NCI-H345 treated with DMSO at 0.1 percent for 48 hours (cell line): Measurements from ENCODE around the gene CSNK1D.

Source experiments
- DNase-seq: peaks from one replicate; lab custom pipeline; 2025; ENCODE audit not compliant: unreplicated experiment; lab: John Stamatoyannopoulos, UW

CSNK1D gene

DNA sequence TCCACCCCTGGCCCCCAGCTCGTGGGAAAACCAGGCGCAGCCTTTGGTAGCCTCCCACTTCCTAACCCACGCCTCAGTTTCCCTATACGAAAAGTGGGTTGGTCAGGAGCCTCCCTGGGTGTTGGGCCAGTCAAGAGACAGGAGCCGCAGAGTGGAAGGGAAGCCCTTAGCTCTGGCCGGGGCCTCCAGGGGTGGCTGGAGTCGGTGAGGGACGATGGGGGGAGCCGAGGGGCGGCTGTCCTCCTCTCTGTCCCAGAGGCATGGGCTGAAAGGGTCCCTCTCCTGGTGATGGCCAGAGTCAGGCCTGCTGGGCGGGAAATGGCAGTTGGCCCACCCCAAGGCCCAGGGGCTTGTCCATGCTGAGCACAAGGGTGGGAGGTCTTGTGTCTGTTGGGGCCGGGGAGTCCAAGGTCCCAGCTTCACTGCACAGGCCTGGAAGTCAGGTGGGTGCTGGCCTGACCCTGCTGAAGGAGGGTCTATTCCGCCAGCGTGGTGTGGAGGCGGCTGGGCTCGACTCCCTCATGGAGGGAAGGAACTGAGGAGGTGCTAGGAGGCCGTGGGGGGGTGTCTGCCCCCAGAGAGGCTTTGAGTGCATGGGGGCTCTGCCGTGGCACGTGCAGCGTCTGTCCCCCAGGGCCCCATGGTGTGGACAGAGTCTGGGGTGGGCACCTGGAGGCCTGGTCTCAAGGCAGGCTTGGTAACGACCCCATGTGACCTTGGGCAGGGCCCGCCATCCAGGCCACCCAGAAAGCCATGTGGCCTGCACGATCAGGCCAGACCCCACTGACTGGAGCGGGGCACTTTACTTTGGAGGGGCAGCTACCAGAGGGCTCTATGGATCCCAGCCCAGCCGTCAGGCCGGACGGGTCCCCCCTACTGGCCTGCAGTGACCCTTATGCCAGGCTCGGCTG lies 43.5 kb downstream of the CSNK1D start:
- no peak for DNase-seq

DNA sequence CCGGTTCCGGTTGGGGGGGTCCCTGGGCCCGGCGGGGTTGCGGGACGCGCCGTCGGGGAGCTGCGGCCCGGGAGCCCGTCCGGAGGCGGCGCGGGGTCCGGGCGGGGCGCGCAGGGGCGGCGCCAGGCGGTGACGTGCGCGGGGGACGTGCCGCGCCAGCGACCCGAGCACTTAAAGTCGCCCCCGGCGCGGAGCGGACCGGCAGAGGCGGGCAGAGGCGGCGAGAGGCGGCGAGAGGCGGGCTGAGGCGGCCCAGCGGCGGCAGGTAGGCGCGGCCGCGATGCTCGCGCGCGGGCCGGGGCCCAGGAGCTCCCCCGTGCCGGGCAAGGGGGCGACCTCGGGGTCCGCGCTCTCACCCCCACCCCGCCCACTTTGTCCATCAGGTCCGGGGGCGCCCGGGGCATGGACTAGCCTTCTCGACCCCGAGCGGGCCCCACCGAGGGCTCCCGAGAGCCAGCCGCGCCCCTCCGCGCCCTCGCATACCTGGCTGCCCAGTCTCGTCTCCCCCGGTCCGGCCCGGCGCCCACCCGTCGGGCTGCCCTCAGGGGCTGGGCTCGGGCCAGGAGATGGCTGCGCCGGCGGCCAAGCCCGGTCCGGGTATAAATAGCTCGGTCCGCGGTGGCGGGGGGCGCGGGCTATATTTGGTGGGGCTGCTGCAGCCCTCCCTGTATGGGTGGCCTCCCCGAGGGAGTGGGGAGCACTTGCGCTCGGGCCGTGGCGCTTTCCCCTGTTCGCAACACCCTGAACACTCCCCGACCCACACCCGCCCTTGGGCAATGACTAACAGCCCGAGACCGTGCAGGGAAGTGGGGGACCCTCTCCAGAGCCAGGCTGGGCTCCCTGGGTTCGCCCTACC lies 44.4 kb downstream of the CSNK1D start, which contains the start of gene SLC16A3:
TSS of gene SLC16A3 (plus strand) at position 201 of the 856 bp plus-strand sequence. CDS start 6,967 bp downstream, outside the sequence.
- no peak for DNase-seq

DNA sequence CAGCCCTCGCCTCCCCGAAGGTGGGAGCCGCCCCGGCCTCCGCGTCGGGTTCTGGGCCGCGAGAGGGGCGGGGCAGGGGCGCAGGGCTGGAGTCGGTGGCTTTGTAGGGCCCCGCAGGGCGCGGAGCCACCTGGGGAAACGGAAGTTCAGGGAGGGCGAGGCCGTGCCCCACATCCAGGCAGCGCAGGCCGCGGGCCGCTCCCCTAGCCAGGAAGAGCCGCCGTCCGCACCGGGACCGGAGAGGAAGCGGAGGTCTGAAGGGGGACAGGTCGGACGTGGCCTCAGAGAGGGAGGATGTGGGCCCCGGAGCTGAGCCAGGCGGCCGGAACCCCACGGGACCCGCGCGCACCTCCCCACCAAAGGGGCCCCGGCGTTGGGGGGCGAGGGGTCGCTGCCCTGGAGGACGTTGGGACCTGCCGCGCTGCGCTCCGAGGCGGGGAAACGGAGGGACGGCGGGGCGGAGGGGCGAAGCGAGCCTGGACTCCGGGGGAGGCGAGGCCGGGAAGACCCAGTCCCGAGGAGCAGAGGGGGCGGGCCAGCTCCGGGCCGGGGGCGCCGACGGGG lies 45.1 kb downstream of the CSNK1D start:
- no peak for DNase-seq

DNA sequence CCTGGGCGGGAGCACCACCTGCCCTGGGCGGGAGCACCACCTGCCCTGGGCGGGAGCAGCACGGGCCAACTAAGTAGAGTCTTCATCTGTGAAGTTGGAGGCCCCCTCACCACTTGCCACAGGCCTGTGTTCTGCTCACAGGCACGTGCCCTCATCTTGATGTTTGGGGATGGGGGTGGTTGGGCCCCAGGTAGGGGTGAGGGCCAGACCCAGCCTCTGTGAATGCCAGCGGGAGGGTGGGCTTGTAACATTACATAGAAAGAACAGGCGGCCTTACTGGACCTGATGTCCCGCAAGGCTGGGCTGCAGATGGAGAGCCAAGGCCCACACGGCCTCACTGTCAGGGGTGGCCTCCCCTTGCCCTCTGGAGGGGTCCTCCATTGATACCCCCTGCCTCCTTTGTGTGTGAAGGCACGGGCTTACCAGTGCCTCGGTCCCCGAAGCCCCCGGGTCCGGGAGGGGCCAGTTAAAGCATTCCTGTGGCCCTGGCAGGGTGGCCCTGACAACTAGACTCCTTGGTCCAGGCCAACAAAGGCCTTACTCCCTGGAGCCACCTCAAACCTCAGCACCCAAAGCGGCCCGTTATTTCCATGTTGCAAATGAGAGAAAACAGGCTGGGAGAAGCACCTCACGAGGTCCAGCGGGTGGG lies 45.7 kb downstream of the CSNK1D start:
- no peak for DNase-seq

DNA sequence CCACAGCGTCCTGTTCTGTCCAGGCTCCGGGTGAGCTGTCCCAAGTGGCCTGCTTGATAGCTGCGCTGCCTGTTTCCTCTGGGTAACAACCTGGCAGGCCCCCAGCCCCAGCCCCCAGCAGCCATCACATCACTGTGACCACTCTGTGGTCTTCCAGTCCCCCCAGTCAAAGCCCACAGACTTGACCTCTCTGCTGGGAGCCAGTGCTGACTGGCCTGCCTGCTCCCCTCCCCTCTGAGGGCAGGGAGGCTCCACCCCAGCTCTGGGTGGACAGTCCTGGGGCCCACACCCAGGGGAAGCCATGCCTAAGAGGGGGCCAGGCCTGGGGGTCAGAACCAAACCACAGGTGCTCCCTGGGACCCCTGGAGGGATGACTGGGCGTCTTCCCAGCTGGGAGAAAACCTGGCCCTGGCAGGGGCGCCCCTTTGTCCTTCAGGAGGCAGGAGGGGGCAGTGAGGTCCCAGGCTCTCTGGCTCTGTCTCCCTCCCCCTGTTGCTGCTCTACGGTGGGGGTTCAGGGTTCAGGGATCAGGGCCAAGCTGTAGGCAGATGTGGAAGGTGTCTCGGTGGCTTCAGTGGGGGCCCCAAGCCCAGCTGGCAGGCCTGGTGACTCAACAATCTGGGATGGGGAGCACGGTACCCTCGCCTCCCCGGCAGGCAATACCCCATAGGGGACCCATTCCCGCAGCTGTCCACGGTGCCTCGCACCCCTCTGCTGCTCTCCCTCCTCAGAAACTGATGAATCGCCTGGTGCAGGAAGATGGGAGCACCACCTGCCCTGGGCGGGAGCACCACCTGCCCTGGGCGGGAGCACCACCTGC lies 46.5 kb downstream of the CSNK1D start:
- no peak for DNase-seq

DNA sequence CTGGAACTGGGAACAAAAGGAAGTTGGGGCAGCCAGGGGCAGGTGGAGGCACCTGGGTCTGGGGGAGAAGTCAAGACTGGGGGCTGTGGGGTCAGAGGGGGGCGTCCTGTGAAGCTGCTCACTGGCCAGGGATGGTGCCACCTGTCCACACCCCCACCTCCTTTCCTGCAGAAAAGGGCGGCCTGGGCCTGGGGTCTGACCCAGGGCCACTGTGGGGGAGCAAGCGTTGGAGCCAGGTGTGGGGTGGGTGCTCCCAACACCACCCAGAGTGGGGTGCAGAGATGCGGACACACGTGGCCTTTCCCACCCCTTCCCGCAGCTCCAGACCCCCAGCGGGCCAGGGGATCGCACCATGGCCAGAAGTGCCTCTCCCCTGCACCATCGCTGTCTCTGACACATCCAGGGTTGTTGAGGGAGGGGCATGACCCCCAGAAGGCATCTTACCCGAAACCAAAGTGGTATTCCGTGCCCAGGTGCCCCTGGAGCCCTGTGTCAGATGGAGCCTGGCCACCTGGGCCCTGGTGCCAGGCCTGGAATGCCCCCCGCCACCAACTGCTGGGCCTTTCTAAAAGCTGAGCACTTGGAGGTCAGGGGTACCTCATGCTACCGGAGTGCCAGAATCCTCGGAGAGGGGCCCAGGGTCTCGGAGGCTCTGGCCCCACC lies 47.2 kb downstream of the CSNK1D start:
- no peak for DNase-seq

DNA sequence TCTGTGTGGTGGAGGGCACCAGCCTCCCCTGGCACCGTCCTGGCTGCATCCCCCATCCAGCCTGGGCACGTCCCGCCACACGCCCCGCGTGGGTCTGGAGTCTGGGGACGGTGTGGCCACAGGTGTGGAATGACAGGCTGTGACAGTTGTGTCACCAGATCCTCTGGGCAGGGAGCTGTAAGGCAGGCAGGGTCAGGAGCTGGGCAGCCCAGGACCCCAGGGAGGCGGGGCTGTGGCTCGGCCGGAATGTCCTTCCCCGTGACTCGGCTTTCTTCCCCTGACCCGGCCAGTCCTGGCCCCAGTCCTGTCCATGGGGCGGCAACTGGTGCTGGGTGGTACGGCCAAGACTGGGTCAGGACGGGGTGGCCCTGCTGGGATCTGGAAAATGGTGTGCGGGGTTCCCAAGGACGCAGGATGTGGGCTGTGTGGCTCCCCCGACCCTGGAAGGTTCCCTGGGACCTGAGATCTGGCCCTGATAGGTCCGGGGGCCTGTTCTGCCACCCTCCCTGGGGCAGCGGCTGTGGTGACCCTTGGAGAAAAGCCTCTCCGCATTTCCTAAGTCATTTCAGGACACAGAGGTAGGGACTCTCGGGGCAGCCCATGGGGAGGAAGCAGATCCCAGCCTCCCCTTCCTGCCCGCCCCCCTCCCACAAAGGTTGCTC lies 48.0 kb downstream of the CSNK1D start:
- DNase-seq, result no peak

DNA sequence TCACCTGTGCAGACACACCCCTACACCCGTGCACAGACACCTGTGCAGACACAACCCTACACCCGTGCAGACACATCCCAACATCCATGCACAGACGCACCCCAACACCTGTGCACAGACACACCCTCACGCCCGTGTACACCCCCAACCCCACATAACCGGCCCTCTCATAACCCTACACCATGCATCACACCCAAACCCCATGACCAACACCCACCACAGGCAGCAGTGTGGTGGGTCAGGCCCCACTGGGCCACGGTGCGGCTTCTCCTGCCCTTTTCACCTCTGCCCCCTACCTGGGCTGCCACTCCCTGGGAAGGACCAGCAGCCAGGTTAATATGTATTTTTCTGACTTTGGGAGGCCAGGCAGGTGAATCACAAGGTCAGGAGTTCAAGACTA lies 48.8 kb downstream of the CSNK1D start:
- DNase-seq, result no peak

DNA sequence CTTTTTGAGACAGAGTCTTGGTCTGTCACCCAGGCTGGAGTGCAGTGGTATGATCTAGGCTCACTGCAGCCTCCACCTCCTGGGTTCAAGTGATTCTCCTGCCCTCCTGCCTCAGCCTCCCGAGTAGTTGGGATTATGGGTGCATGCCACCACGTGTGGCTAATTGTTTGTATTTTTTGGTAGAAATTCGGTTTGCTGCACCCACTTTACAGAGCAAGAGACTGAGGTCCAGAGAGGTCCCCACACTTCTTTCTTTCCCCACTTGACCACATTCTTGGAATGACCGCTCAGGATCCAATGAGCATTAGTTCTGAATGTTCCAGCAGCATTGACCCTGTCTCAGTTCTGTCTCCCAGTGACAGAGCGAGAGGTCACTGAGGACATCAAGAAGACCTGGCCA lies 50.0 kb downstream of the CSNK1D start:
- no peak for DNase-seq

DNA sequence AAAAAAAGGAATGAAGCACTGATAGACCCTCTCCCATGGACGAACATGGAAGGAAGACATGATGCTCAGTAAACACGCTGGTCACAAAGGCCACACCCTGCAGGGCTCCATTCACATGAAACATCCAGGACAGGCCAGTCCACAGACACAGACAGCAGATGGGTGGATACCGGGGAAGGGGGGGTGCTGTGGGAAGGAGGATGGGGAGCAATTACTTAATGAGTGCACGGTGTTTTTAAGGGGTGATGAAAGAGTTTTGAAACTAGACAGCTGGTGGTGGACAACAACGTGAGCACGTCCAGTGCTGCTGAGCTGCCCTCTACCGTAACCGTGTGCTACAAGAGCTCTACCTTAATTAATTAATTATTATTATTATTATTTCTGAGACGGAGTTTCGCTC lies 50.7 kb downstream of the CSNK1D start:
- DNase-seq, result no peak

DNA sequence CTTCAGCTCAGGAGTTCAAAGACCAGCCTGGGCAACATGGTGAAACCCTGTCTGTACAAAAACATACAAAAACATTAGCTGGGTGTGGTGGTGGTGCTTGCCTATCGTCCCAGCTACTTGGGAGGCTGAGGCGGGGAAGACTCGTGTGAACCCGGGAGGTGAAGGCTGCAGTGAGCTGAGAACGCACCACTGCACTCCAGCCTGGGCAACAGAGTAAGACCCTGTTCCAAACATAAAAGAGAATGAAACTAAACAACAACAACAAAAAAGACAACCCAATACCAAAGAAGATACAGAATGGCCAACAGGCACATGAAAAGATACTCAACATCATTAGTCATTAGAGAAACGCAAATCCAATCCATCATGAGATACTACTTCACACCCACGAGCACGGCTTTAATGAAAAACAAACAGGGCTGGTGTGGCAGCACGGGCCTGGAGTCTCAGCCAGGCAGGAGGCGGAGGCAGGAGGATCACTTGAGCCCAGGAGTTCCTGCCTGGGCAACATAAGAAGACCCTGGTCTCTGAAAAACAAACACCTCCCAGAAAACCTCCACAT lies 52.1 kb downstream of the CSNK1D start:
- DNase-seq, result no peak

DNA sequence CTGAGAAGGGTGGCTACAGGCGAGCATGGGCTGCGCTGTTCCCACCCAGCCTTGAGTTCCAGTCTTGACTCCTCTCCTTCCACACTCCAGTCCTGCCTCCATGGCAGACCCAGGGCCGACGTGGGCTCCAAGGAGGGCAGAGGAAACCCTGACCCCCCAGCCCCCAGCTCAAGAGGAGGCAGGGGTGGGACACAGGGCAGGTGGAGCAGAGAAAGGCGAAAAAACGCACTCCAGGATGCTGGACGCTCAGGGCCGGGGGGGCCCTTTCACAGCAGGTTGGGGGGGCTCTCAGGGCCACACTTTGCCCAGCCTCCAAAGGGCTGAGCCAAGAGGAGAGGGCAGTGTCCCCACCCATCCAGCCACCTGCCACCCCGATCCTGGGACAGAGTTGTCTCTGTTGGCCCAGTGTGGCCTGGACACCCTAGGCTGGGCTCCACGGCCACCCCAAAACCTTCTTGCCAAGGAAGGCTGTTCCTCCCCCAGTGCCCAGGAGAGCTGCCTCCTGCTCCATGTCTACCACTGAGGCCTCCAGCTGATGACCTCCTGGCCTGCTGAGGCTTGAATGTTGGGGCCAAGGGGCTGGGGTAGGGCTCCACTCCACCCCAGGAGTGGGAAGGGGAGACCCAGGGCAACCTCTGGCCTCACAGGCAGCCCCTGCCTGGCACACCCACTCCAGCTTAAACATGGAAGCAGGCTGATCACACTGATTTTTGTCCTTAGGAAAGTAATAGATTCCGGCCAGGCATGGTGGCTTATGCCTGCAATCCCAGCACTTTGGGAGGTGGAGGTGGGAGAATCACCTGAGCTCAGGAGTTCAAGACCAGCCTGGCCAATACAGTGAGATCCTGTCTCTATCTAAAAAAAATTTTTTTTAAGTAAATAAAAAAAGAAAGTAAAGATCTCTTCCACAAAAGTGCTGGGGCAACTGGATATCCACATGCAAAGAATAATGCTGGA lies 53.5 kb downstream of the CSNK1D start:
- no peak for DNase-seq

DNA sequence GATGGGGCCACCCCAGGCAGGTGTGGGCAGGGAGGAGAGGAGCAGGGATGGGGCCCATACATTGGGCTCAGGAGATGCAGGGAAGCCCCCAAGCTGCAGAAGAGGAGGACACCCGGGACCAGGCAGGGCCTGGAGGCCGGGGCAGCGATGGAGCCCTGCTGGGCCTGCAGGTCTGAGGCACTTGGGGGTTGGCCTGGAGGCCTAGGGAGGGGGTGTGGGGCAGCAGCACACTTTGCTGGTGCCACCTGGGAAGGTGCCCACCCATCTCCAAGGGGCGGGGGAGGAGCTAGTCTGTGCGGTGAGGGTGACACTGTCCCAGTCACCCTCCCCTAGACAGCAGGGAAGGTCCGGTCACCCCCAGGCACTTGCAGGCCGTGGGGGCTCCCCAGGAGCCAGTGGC lies 54.4 kb downstream of the CSNK1D start:
- no peak for DNase-seq

DNA sequence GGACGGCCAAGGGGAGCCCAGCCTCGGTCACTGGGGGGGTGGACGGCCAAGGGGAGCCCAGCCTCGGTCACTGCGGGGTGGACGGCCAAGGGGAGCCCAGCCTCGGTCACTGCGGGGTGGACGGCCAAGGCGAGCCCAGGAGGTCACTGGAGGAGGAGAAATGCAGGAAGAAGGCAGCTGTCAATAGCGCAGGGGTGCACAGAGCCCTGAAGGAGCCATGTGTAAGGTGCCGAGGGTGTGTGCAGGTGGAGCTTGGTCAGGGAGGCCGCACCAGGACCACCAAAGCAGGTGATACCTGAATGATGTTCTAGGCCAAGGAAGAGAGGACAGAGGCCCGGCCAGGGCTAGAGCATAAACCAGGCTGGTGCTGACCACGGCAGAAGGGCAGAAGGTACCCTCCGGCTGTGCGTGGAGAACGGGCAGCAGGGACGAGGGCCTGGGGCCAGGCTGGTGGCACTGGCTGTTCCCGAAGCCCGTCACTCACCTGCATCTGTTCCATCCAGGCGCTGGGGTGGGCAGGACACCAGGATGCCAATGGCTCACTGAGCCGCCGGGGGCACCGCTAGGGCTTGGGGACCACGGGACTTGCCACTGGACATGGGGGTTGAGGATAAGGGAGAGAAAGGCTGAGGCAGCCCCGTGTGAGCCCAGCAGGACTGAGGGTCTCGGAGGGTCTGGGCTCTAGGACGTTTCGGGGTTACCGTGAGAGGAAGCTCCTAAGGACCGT lies 55.0 kb downstream of the CSNK1D start:
- DNase-seq, result no peak

DNA sequence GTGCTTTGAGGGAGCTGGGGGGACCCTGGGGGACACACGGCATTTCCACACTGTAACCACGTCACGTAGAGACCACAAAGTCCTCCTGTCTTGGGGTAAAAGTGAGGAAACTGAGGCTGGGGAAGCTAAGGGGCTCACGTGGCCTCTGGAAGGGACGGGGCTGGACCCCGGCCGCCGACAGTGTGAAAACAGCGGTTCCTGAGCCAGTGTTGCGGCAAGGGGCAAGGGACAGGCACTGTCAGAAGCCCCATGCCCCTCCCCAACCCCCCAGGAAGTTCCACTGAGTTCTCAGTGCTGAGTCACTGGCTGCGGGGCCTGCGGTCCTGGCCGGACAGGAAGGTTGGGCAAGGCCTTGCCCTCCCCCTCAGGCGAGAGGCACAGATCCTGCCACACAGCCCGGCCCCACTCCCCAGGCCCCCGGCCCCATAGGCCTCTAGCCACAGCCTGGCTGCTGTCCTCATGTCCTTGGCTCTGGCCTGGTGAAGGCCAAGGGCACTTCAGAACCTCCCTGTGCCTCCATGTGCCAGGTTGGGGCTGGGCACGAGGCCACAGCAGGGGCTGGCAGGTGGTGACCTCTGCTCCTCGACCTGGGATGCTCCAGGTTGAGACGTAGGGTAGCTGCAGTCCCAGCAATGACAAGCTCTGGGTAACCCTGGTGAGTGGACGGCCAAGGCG lies 55.8 kb downstream of the CSNK1D start:
- DNase-seq, result no peak

DNA sequence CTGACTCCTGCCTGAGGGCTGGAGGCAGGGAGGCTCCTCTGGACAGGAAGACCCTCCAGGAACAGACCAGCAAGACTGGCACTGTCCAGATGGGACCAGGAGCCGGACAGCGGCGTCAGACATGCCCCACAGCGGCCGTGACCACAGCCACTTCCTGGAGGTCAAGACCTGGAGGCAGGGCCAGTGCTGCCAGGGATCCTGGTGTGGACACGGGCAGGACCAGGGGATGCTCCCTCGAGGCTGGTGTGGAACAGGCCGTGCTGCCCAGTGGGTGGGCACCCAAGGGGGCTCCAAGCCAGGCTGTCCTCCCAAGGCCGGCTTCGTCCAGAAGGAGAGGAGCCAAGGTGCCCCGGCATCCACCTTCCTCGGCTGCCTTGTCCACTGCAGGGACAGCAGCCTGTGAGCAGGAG lies 56.4 kb downstream of the CSNK1D start:
- no peak for DNase-seq
